ENCODE data around the gene GPC1. TPM values are rescaled to one million over a fixed set of nuclear protein-coding genes. Genes with fewer than 3 reads are reported as not detected.
"Not testable (repeated sequence)": the region's sequence is repeated elsewhere in the genome, so short reads cannot be mapped to it uniquely, and the experiment has no call there.

The GPC1 gene
- total RNA-seq, 2 donors from 2014 or later, result 80.7 to 447 TPM

- H3K4me3 ChIP-seq; H3K4me1 ChIP-seq (replicated peaks); H3K9me3 ChIP-seq; intact Hi-C loops (cut with DNase I); H3K36me3 ChIP-seq; H3K27me3 ChIP-seq (replicated peaks; ENCODE audit: insufficient read depth); H3K27ac ChIP-seq: not testable (repeated sequence)
- peak; percentile 4 for DNase-seq (ENCODE audit: low spot score)
- peak in 1 of 4 experiments; percentile 11 for TF ChIP-seq CTCF (IDR thresholded peaks at IDR 0.05)
- 65% methylated on average over 11 of the region's 11 CpGs for WGBS
Measured at GRCh38 chr2:240494942-240495341, 59.5 kb downstream of the GPC1 start.

- H3K4me3 ChIP-seq; H3K36me3 ChIP-seq; intact Hi-C loops (cut with DNase I); H3K27ac ChIP-seq; H3K27me3 ChIP-seq (replicated peaks; ENCODE audit: insufficient read depth); H3K9me3 ChIP-seq; H3K4me1 ChIP-seq (replicated peaks): not testable (repeated sequence)
- TF ChIP-seq CTCF (IDR thresholded peaks at IDR 0.05), result peak in 1 of 4 experiments; percentile 27
- peak; percentile 3 for DNase-seq (ENCODE audit: low spot score)
- 98% methylated on average over 7 of the region's 7 CpGs for WGBS
Measured at GRCh38 chr2:240497082-240497481, 61.6 kb downstream of the GPC1 start.

- H3K4me3 ChIP-seq, result no peak overlapping the region
- H3K4me1 ChIP-seq (replicated peaks), result no peaks in the 10 kb centered on the region
- no peaks in the 10 kb centered on the region for H3K9me3 ChIP-seq
- TF ChIP-seq CTCF (IDR thresholded peaks at IDR 0.05) (no peak), POLR2AphosphoS5 (IDR thresholded peaks at IDR 0.05) (no peak), POLR2A (IDR thresholded peaks at IDR 0.05) (no peak)
- no peak for DNase-seq (ENCODE audit: low spot score)
- no peak overlapping the region for H3K27ac ChIP-seq
- H3K27me3 ChIP-seq (replicated peaks; ENCODE audit: insufficient read depth), result no peaks in the 10 kb centered on the region
- intact Hi-C loops (cut with DNase I), result no loop called here
- WGBS, result 86% methylated on average over 13 of the region's 13 CpGs
- H3K36me3 ChIP-seq, result no peaks in the 10 kb centered on the region
Measured at GRCh38 chr2:240498171-240498957, 62.9 kb downstream of the GPC1 start.

GRCh38 chr2:240498958-240499260 lies 63.4 kb downstream of the GPC1 start:
- Histone ChIP-seq H3K4me1 (replicated peaks) (no peaks in the 10 kb centered on the region), H3K9me3 (no peaks in the 10 kb centered on the region), H3K4me3 (no peak overlapping the region), H3K27me3 (replicated peaks; ENCODE audit: insufficient read depth) (no peaks in the 10 kb centered on the region), H3K27ac (no peak overlapping the region), H3K36me3 (no peaks in the 10 kb centered on the region)
- 95% methylated on average over 9 of the region's 9 CpGs for WGBS
- DNase-seq (ENCODE audit: low spot score), result no peak
- intact Hi-C loops (cut with DNase I), result no loop called here
- no peak for TF ChIP-seq POLR2AphosphoS5 (IDR thresholded peaks at IDR 0.05)
- TF ChIP-seq POLR2A (IDR thresholded peaks at IDR 0.05), result no peak
- no peak for TF ChIP-seq CTCF (IDR thresholded peaks at IDR 0.05)
